ENCODE data around the gene FXYD4.
"Not testable (repeated sequence)": the region's sequence is repeated elsewhere in the genome, so short reads cannot be mapped to it uniquely, and the experiment has no call there.

FXYD4 gene

GRCh38 chr10:43376046-43376635 is 4.7 kb downstream of the FXYD4 start:
- DNase-seq (ENCODE audit: low spot score): no peak

GRCh38 chr10:43376828-43377423 is 5.5 kb downstream of the FXYD4 start:
- DNase-seq (ENCODE audit: low spot score): no peak

- no peak for DNase-seq (ENCODE audit: low spot score)
These were observed 6.0 kb downstream of the FXYD4 start for GRCh38 chr10:43377424-43377883.

GRCh38 chr10:43380610-43381222 is 9.3 kb downstream of the FXYD4 start:
- no peak for DNase-seq (ENCODE audit: low spot score)

GRCh38 chr10:43383204-43383971 is 12.0 kb downstream of the FXYD4 start:
- DNase-seq (ENCODE audit: low spot score): no peak

- no peak for DNase-seq (ENCODE audit: low spot score)
These were observed 13.1 kb downstream of the FXYD4 start for GRCh38 chr10:43384252-43385221.

GRCh38 chr10:43385412-43386004 is 14.1 kb downstream of the FXYD4 start:
- no peak for DNase-seq (ENCODE audit: low spot score)

- no peak for DNase-seq (ENCODE audit: low spot score)
These were observed 15.1 kb downstream of the FXYD4 start for GRCh38 chr10:43386549-43386948.

GRCh38 chr10:43386981-43387677 is 15.7 kb downstream of the FXYD4 start:
- no peak for DNase-seq (ENCODE audit: low spot score)

- DNase-seq (ENCODE audit: low spot score): no peak
These were observed 16.2 kb downstream of the FXYD4 start for GRCh38 chr10:43387678-43388032.

GRCh38 chr10:43389867-43390266 is 18.4 kb downstream of the FXYD4 start:
- no peak for DNase-seq (ENCODE audit: low spot score)

- DNase-seq (ENCODE audit: low spot score): no peak
These were observed 18.9 kb downstream of the FXYD4 start for GRCh38 chr10:43390333-43390732.

GRCh38 chr10:43390759-43391158 is 19.3 kb downstream of the FXYD4 start:
- peak; percentile 66 for DNase-seq (ENCODE audit: low spot score)

- DNase-seq (ENCODE audit: low spot score): no peak
These were observed 20.1 kb downstream of the FXYD4 start for GRCh38 chr10:43391496-43391895.

GRCh38 chr10:43392748-43393147 is 21.3 kb downstream of the FXYD4 start:
- no peak for DNase-seq (ENCODE audit: low spot score)

- not testable (repeated sequence) for DNase-seq (ENCODE audit: low spot score)
These were observed 21.8 kb downstream of the FXYD4 start for GRCh38 chr10:43393186-43393585.

- DNase-seq (ENCODE audit: low spot score): no peak
These were observed 22.3 kb downstream of the FXYD4 start for GRCh38 chr10:43393606-43394360.

GRCh38 chr10:43394868-43395267 is 23.4 kb downstream of the FXYD4 start:
- DNase-seq (ENCODE audit: low spot score): no peak

GRCh38 chr10:43395571-43396060 is 24.2 kb downstream of the FXYD4 start:
- DNase-seq (ENCODE audit: low spot score): no peak

Data from hematopoietic multipotent progenitor cell treated with erythropoietin and hydrocortisone succinate and interleukin-3 and kit ligand, for 15 days (in vitro differentiated cells).